ENCODE data around the gene MTHFS. TPM values are rescaled to one million over a fixed set of nuclear protein-coding genes. Genes with fewer than 3 reads are reported as not detected.
"Not testable (repeated sequence)": the region's sequence is repeated elsewhere in the genome, so short reads cannot be mapped to it uniquely, and the experiment has no call there.

MTHFS gene
- total RNA-seq, 1 experiment from 2014 or later = 27.1 TPM

DNA sequence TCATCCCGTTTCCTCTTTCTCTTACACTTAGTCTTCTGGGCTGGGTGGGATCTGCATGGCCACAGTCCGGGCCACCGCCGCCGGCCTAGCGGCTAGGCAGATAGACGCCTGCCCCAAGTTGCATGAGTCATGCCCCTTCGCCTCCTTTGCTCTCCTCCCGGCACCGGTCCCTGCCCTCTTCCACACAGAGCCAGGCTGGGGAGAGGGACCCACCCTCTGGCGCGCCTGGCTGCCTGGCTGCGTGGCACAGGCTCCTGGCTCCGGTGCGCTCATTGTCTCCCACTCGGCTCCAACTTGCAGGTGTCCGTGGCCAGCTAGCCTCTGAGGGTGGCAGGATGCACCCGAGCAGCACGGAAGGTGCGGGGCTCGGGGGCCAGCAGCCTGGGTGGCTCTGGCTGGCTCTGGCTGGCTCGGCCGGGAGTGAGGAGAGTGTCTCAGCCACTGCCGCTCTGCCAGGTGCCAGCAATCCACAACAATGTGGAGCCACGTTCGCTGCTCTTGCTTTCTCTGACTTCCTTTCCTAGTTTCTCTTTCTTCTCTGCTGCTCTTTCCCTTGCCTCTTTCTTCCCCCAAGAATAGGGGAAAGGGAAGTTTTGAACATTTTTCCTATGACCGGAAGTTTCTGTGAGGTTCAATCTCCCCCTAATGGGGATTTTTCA lies 22.4 kb upstream of the MTHFS start:
- Histone ChIP-seq H3K27me3 (ENCODE audit: insufficient read depth, low read depth) (no peaks in the 10 kb centered on the region), H3K4me2 (no peak overlapping the region), H3K4me1 (replicated peaks; ENCODE audit: insufficient read depth) (0 out of 2 replicates have a peak, but pooled peaks cover under 1% of the 10 kb centered on the region), H3K9me2 (ENCODE audit: insufficient read depth) (no peaks in the 10 kb centered on the region), H2AFZ (no peak overlapping the region), H3K27ac (no peak overlapping the region), H3K36me3 (ENCODE audit: low read depth) (peaks cover 33% of the 10 kb centered on the region), H3K4me3 (no peak overlapping the region), H3K9me3 (ENCODE audit: insufficient read depth, low read depth) (peaks cover 48% of the 10 kb centered on the region), H4K20me1 (ENCODE audit: insufficient read depth) (no peaks in the 10 kb centered on the region), H3F3A (ENCODE audit: insufficient read depth, low read depth) (peaks cover 8% of the 10 kb centered on the region), H3K79me2 (ENCODE audit: low read depth) (peaks cover 27% of the 10 kb centered on the region)
- CTCF ChIA-PET = no interaction called here
- POLR2A ChIA-PET (ENCODE audit: unreplicated experiment) = no interaction called here
- no TSS peak for BruUV-seq (replicated peaks)
- no peak for DNase-seq
- intact Hi-C loops (cut with micrococcal nuclease; ENCODE audit: unreplicated experiment) = no loop called here
- no peak for TF ChIP-seq EZH2 (IDR thresholded peaks at IDR 0.05; ENCODE audit: low read depth)
- TF ChIP-seq, protein P1, sequence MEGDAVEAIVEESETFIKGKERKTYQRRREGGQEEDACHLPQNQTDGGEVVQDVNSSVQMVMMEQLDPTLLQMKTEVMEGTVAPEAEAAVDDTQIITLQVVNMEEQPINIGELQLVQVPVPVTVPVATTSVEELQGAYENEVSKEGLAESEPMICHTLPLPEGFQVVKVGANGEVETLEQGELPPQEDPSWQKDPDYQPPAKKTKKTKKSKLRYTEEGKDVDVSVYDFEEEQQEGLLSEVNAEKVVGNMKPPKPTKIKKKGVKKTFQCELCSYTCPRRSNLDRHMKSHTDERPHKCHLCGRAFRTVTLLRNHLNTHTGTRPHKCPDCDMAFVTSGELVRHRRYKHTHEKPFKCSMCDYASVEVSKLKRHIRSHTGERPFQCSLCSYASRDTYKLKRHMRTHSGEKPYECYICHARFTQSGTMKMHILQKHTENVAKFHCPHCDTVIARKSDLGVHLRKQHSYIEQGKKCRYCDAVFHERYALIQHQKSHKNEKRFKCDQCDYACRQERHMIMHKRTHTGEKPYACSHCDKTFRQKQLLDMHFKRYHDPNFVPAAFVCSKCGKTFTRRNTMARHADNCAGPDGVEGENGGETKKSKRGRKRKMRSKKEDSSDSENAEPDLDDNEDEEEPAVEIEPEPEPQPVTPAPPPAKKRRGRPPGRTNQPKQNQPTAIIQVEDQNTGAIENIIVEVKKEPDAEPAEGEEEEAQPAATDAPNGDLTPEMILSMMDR (conservative IDR thresholded peaks at IDR 0.05) = no peak

DNA sequence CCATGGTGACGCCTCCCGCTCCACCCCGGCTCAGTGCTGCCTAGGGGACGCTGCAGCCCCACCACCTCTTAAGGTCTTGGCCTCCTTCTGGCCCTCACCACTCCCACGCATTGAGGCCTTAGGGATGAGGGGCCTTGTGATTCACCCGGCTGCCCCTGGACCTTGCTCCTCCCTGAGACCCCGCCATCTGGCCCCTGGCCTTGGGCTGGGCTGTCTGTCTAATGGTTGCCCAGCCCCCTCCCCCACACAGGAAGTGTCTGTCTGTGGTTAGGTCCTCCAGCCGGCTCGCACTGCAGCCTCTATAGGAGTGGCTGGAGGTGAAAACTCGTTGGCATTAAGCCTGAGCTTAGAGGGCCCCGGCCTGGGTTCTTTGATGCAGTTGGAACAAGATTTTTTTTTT lies 21.5 kb upstream of the MTHFS start:
- BruUV-seq (replicated peaks) = no TSS peak
- peaks cover 33% of the 10 kb centered on the region for H3K36me3 ChIP-seq (ENCODE audit: low read depth)
- intact Hi-C loops (cut with micrococcal nuclease; ENCODE audit: unreplicated experiment) = no loop called here

DNA sequence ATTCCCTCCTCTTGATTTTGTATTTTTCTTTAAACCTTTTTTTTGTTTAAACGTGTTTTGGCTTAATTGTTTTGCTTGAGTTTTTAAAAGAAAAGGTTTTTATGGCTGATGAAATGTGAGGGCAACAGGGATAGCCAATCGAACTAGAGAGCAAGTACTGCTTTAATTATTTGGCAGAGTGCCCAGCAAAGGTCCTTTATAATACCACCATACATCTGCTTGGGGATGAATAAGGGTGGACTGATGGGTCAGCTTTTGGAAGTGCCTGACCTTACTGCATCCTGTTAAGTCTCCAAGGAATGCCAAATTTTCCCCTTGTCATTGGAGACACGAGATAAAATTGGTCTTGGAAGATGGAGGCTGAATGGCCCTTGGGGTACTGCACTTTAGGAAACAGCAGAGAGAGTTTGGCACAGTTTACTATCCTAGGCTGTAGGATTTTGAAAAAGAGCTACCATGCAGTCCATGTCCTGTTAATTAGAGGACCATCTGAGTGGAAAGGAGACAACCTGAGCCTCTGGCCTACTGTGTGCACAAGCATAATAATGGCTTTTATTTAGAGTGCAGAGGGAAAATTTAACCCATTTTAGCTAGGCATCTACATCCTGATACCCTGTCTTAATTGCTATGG lies 19.8 kb upstream of the MTHFS start:
- Histone ChIP-seq H4K20me1 (ENCODE audit: insufficient read depth) (no peaks in the 10 kb centered on the region), H3K27ac (no peak overlapping the region), H3K9me3 (ENCODE audit: insufficient read depth, low read depth) (peaks cover 53% of the 10 kb centered on the region), H3K36me3 (ENCODE audit: low read depth) (peaks cover 33% of the 10 kb centered on the region), H3K4me1 (replicated peaks; ENCODE audit: insufficient read depth) (no peaks in the 10 kb centered on the region), H3K79me2 (ENCODE audit: low read depth) (peaks cover 10% of the 10 kb centered on the region), H3K4me2 (no peak overlapping the region), H2AFZ (no peak overlapping the region), H3F3A (ENCODE audit: insufficient read depth, low read depth) (peaks cover 4% of the 10 kb centered on the region; the same call in 1 of the 2 replicates), H3K27me3 (ENCODE audit: insufficient read depth, low read depth) (no peaks in the 10 kb centered on the region), H3K9me2 (ENCODE audit: insufficient read depth) (no peaks in the 10 kb centered on the region), H3K4me3 (no peak overlapping the region)
- no peak for DNase-seq
- TF ChIP-seq EZH2 (IDR thresholded peaks at IDR 0.05; ENCODE audit: low read depth) = no peak
- TF ChIP-seq, protein P1 (conservative IDR thresholded peaks at IDR 0.05) = no peak
- POLR2A ChIA-PET (ENCODE audit: unreplicated experiment) = no interaction called here
- CTCF ChIA-PET = no interaction called here
- intact Hi-C loops (cut with micrococcal nuclease; ENCODE audit: unreplicated experiment) = no loop called here
- no TSS peak for BruUV-seq (replicated peaks)

More for the DNA sequence above, 21.5 kb upstream of the MTHFS start:
- Histone ChIP-seq H3K79me2 (ENCODE audit: low read depth) (peaks cover 26% of the 10 kb centered on the region), H3K27ac (no peak overlapping the region), H3F3A (ENCODE audit: insufficient read depth, low read depth) (peaks cover 6% of the 10 kb centered on the region), H3K27me3 (ENCODE audit: insufficient read depth, low read depth) (no peaks in the 10 kb centered on the region), H3K4me2 (no peak overlapping the region), H4K20me1 (ENCODE audit: insufficient read depth) (no peaks in the 10 kb centered on the region), H3K9me3 (ENCODE audit: insufficient read depth, low read depth) (peaks cover 50% of the 10 kb centered on the region), H3K9me2 (ENCODE audit: insufficient read depth) (no peaks in the 10 kb centered on the region), H3K4me1 (replicated peaks; ENCODE audit: insufficient read depth) (no peaks in the 10 kb centered on the region), H3K4me3 (no peak overlapping the region), H2AFZ (no peak overlapping the region)
- CTCF ChIA-PET = no interaction called here
- no peak for DNase-seq
- POLR2A ChIA-PET (ENCODE audit: unreplicated experiment) = no interaction called here
- TF ChIP-seq, protein P1 (conservative IDR thresholded peaks at IDR 0.05) = no peak
- TF ChIP-seq EZH2 (IDR thresholded peaks at IDR 0.05; ENCODE audit: low read depth) = no peak

DNA sequence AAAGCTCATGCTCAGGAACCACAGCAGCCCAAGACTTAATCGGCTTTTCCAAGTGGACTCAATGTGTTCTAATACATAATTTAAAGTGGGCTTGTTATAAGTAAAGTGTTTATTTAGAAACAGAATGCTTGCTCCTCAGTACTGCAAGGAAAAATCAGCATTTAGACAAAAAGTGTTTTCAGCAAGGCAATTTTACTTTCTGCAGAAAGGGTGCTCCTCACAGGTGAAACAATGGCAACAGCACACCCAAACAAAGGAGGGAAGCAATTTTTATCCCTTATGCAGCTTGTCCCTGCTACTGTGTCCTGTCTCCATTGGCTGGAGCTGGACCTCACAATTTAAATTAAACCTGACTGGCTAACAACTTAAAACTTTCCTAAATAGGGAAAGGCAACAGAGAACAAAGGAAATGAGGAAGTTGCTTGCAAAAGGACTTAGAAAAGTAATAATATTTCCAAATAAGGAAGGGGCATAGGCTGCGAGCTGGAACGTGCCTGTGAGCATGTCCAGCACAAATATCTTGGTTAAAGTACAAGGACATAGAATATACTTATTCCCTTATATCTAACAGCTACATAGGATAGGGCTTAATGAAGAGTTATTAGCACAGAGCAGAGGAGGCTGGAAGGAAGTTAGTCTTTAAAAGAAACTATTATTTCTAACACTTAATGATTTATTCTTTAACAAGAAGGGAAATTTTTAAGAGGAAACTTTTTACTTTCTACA lies 19.1 kb upstream of the MTHFS start:
- BruUV-seq (replicated peaks); H2AFZ ChIP-seq; H3K4me2 ChIP-seq; H3K27me3 ChIP-seq (ENCODE audit: insufficient read depth, low read depth); intact Hi-C loops (cut with micrococcal nuclease; ENCODE audit: unreplicated experiment); H3K4me3 ChIP-seq; H3K9me2 ChIP-seq (ENCODE audit: insufficient read depth); CTCF ChIA-PET; POLR2A ChIA-PET (ENCODE audit: unreplicated experiment); DNase-seq; H3K4me1 ChIP-seq (replicated peaks; ENCODE audit: insufficient read depth); H3K79me2 ChIP-seq (ENCODE audit: low read depth); H3K27ac ChIP-seq; H3F3A ChIP-seq (ENCODE audit: insufficient read depth, low read depth); H4K20me1 ChIP-seq (ENCODE audit: insufficient read depth): not testable (repeated sequence)
- Histone ChIP-seq H3K9me3 (ENCODE audit: insufficient read depth, low read depth) (peaks cover 52% of the 10 kb centered on the region), H3K36me3 (ENCODE audit: low read depth) (peaks cover 28% of the 10 kb centered on the region)

Measured in PC-9 (cell line).